ENCODE measurements around the gene ATP2A3. TPM values are rescaled to one million over a fixed set of nuclear protein-coding genes. Genes with fewer than 3 reads are reported as not detected.

The ATP2A3 gene
- total RNA-seq, 4 donors from 2014 or later: 8.5 to 60.7 (median 36.4) TPM

- TF ChIP-seq POLR2A (IDR thresholded peaks at IDR 0.05) (no peak), CTCF (IDR thresholded peaks at IDR 0.05) (no peak)
- no peak for DNase-seq (ENCODE audit: low spot score in 2 of 2)
- intact Hi-C loops (cut with DNase I; ENCODE audit: low total_unique reads): no loop called here
- H3K4me3 ChIP-seq (ENCODE audit: low read depth, poor library complexity, severe bottlenecking): no peak overlapping the region
- WGBS, 2 donors: 62 to 78% methylated on average over 17 to 18 of the region's 18 CpGs
These were observed 9.1 kb downstream of the ATP2A3 start for GRCh38 chr17:3954976-3955672.

- no peak overlapping the region for H3K4me3 ChIP-seq (ENCODE audit: low read depth, poor library complexity, severe bottlenecking)
- WGBS, 2 donors: 89 to 91% methylated on average over 9 of the region's 10 CpGs
- TF ChIP-seq POLR2A (IDR thresholded peaks at IDR 0.05) (no peak), CTCF (IDR thresholded peaks at IDR 0.05) (no peak)
- intact Hi-C loops (cut with DNase I; ENCODE audit: low total_unique reads): no loop called here
- no peak for DNase-seq (ENCODE audit: low spot score in 2 of 2)
These were observed 10.2 kb downstream of the ATP2A3 start for GRCh38 chr17:3954086-3954485.

GRCh38 chr17:3953542-3953941, 10.7 kb downstream of the ATP2A3 start:
- no peak for TF ChIP-seq CTCF (IDR thresholded peaks at IDR 0.05)
- 88 to 93% methylated on average over 13 to 14 of the region's 14 CpGs for WGBS, 2 donors
- DNase-seq (ENCODE audit: low spot score in 2 of 2): no peak
- intact Hi-C loops (cut with DNase I; ENCODE audit: low total_unique reads): no loop called here
- no peak overlapping the region for H3K4me3 ChIP-seq (ENCODE audit: low read depth, poor library complexity, severe bottlenecking)

- WGBS, 2 donors: 95 to 97% methylated on average over 14 of the region's 14 CpGs
- intact Hi-C loops (cut with DNase I; ENCODE audit: low total_unique reads): no loop called here
- TF ChIP-seq POLR2A (IDR thresholded peaks at IDR 0.05) (no peak), CTCF (IDR thresholded peaks at IDR 0.05) (no peak)
- no peak overlapping the region for H3K4me3 ChIP-seq (ENCODE audit: low read depth, poor library complexity, severe bottlenecking)
- no peak for DNase-seq (ENCODE audit: low spot score in 2 of 2)
These were observed 12.1 kb downstream of the ATP2A3 start for GRCh38 chr17:3952186-3952585.

- no peak overlapping the region for H3K4me3 ChIP-seq (ENCODE audit: low read depth, poor library complexity, severe bottlenecking)
- TF ChIP-seq POLR2A (IDR thresholded peaks at IDR 0.05) (no peak), CTCF (IDR thresholded peaks at IDR 0.05) (no peak)
- DNase-seq (ENCODE audit: low spot score in 2 of 2): no peak
- 80 to 90% methylated on average over 10 to 12 of the region's 16 CpGs for WGBS, 2 donors
- intact Hi-C loops (cut with DNase I; ENCODE audit: low total_unique reads): no loop called here
These were observed 12.8 kb downstream of the ATP2A3 start for GRCh38 chr17:3951420-3951819.

GRCh38 chr17:3951003-3951402, 13.2 kb downstream of the ATP2A3 start:
- no peak for DNase-seq (ENCODE audit: low spot score in 2 of 2)
- no peak overlapping the region for H3K4me3 ChIP-seq (ENCODE audit: low read depth, poor library complexity, severe bottlenecking)
- TF ChIP-seq POLR2A (IDR thresholded peaks at IDR 0.05) (no peak), CTCF (IDR thresholded peaks at IDR 0.05) (no peak)
- intact Hi-C loops (cut with DNase I; ENCODE audit: low total_unique reads): no loop called here
- WGBS, 2 donors: 95 to 96% methylated on average over 17 of the region's 17 CpGs
